Transverse colon (tissue), 3 donors: ENCODE measurements around the gene GSKIP.

Experiments
- EP300 ChIP-seq: sonication (generic); formaldehyde crosslinking; IDR thresholded peaks from one replicate; pipeline ENCODE4 v1.6.1; 2017; ENCODE audit warnings: antibody characterized with exemption, low read depth
- POLR2A ChIP-seq: fragments of 450-650 bp; IDR thresholded peaks from one replicate; pipeline ENCODE4 v1.6.1; 2016; ENCODE audit warnings: antibody characterized with exemption, mild to moderate bottlenecking, moderate library complexity
- TF ChIP-seq, protein P1 (sequence below), 5 experiments: fragments of 200-600 bp in 3 of 5; fragments of 450-650 bp in 2 of 5; sonication (generic) in 3 of 5; IDR thresholded peaks; 1 replicate in 2 of 5; 2 replicates in 3 of 5; pipeline ENCODE4 v1.5.1; 2016 to 2017; ENCODE audit warnings: antibody characterized with exemption in 5 of 5, inconsistent platforms in 3 of 5, mild to moderate bottlenecking in 2 of 5, moderate library complexity in 1 of 5

- no peak for TF ChIP-seq POLR2A
- TF ChIP-seq, protein P1, sequence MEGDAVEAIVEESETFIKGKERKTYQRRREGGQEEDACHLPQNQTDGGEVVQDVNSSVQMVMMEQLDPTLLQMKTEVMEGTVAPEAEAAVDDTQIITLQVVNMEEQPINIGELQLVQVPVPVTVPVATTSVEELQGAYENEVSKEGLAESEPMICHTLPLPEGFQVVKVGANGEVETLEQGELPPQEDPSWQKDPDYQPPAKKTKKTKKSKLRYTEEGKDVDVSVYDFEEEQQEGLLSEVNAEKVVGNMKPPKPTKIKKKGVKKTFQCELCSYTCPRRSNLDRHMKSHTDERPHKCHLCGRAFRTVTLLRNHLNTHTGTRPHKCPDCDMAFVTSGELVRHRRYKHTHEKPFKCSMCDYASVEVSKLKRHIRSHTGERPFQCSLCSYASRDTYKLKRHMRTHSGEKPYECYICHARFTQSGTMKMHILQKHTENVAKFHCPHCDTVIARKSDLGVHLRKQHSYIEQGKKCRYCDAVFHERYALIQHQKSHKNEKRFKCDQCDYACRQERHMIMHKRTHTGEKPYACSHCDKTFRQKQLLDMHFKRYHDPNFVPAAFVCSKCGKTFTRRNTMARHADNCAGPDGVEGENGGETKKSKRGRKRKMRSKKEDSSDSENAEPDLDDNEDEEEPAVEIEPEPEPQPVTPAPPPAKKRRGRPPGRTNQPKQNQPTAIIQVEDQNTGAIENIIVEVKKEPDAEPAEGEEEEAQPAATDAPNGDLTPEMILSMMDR (IDR thresholded peaks at IDR 0.05): no peak
- no peak for TF ChIP-seq EP300
These were observed 10.2 kb downstream of the GSKIP start for GRCh38 chr14:96373538-96373937.
